HG03442 (cell line): ENCODE measurements around the gene VPS16.
"Not testable (repeated sequence)": the region's sequence is repeated elsewhere in the genome, so short reads cannot be mapped to it uniquely, and the experiment has no call there.

Source experiments
- ATAC-seq: cut with Tn5 transposase; IDR thresholded peaks from one replicate; pipeline ENCODE4 v1.9.1; 2021; ENCODE audit warnings: mild to moderate bottlenecking, moderate library complexity; ENCODE audit not compliant: unreplicated experiment

The VPS16 gene

DNA sequence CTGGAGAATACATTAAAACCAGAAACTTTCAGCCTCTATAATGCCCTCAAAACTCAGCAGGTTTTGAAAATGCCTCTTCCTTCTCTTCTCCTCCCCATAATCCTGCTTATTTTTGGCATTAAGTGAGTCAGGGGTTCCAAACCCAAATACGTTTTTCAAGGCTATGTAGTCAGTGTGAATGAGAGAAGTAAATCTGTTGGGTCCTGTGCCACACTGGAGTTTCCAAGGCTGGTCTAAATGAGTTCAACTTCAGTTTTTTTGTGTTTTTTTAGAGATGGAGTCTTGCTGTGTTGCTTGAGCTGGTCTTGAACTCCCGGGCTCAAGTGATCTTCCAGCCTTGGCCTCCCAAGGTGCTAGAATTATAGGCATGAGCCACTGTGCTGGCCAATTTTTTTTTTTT lies 53.7 kb downstream of the VPS16 start:
- ATAC-seq: no peak

DNA sequence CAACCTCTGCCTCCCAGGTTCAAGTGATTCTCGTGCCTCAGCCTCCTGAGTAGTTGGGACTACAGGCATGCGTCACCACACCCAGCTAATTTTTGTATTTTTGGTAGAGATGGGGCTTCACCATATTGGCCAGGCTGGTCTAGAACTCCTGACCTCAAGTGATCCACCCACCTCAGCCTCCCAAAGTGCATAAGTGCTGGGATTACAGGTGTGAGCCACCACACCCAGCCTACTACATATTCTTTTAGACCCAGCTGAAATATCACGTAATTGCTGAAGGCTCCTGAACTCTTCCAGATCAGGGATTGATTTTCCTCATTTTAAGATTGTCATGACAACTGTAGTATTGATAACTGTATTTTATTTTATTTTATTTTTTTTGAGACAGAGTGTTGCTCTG lies 54.6 kb downstream of the VPS16 start:
- ATAC-seq: not testable (repeated sequence)

DNA sequence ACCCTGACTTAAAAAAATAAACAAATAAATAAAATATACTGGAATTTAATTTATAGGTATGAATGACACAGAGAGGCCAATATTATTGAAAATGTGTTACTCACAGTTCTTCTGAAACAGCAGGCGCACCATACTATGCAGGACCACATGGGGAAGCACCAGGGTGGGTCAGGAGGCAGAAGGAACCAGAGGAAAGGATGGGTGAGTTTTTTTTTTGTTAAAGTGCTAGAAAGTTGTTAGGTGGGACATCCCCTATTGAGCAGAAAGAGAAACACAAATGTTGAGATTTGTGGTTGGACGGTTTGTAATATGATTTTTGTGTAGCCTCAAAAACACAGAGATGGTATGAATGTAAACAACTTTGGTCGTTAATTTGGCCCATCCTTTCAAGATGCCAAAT lies 58.7 kb downstream of the VPS16 start:
- ATAC-seq: no peak

DNA sequence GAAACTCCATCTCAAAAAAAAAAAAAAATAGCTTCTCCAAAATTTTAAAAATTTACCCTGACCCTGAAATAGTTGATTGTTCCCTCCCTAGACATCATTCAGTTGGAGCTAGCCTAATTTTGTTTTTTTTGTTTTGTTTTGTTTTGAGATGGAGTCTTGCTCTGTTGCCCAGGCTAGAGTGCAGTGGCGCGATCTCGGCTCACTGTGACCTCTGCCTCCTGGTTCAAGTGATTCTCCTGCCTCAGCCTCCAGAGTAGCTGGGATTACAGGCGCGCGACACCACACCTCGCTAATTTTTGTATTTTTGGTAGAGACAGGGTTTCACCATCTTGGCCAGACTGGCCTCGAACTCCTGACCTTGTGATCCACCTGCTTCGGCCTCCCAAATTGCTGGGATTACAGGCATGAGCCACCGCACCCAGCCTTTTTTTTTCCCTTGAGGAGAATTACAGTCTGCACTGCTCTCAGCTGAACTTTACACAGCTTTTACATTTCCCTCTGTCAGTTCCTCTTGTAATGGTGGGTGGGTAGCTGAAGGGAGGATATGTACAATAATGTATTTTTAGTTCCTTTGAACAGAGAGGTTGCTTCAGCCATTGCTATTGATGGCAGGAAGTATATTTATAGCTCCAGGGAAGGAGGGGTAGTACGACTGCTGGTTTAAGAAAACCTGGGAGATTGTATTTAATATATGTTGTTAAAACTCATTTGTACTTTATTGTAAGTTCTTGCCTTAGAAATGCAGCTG lies 60.5 kb downstream of the VPS16 start:
- ATAC-seq: no peak

DNA sequence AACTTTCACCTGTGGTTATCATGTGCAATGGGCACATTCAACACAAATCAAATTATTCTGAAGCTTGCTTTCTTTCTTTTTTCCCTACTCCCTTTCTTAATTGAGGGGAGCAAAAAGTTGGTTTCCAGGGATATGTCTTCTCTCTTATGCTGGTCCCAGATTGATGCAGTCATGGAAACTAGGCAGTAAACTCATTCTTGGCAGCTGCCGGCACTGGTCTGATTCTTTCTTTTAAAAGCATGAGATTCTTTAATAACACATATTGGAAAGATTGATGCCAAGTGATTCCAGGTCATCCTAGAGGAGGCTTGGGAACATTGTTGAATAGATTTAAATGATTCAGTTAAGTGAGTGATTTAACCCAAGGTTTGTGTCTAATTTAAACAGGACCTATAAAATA lies 61.7 kb downstream of the VPS16 start:
- no peak for ATAC-seq

DNA sequence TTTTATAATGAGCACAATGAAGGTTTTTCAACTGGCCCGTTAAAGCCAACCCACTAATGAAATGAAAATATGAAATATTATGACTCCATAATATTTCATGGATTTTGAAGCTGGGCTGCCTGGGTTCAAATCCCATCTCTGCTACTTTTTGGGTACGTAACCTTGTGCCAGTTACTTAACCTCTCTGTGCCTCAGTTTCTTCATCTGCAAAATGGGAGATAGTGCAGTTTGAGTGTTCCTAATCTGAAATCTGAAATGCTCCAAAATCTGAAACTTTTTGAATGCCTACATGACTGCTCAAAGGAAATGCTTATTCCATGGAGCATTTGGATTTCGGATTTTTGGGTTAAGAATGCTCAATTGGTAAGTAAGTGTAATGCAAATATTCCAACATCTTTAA lies 62.3 kb downstream of the VPS16 start:
- ATAC-seq: no peak

DNA sequence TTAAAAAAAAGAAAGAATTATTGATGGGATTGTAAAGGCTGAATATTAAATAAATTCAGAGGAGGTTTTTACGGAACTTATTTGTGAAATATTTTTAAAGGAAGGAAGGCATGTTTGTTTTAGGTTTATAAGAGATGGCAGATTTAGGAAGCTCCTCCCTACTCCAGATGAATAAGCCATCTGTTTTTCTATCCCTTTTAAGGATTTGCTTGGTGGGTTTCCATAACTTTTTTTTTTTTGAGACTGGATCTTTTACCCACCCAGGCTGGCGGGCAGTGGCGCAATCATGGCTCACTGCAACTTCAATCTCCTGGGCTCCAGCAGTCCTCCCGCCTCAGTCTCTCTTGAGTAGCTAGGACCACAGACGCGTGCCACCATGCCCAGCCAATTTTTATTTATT lies 63.1 kb downstream of the VPS16 start:
- ATAC-seq: no peak

DNA sequence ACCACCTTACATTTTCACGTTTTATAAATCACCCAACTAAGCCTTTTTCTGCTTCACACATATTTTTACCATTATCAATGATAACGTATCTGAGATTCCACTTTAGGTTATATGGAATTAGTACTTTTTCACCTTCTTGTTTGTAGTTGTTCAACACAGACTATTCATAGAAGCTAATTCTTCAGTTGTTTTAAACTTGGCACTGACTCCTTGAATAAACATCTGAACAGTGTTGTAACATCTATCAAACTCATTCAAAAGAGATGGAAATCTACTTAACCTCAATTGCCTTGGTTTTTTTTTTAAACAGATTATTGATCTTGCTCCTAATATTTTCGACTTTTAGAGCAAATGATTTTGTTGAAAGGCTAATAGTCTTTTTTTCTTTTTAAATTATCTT lies 67.0 kb downstream of the VPS16 start:
- no peak for ATAC-seq

DNA sequence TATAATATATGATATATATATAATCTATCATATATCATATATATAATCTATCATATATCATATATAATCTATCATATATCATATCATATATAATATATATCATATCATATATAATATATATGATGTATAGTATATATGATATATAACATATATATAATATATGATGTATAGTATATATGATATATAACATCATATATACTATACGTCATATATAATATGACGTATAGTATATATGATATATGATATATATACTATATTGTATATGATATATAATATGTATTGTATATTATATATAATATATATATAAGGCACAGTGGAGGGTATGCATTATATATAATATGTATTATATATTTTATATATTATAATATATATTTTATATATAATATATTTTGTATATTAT lies 69.4 kb downstream of the VPS16 start:
- ATAC-seq: no peak

DNA sequence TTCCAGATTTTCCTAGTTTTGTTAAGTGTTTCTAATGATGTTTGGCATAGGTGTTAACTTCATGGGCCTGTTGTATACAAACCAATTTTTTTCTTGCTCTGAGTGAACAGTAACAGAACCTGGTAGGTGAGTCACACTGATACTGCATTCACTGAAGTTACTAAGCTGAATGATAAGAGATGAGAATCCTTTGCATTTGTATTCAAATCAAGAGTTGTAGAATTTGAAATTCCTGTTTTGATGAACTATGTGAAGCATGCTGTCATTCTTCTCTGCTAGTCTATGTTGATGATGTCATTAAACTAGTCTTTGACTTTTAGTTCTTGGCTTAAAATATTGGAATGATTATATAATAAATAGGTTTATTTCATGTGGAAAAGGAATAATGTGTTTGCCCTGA lies 70.7 kb downstream of the VPS16 start:
- ATAC-seq: no peak

DNA sequence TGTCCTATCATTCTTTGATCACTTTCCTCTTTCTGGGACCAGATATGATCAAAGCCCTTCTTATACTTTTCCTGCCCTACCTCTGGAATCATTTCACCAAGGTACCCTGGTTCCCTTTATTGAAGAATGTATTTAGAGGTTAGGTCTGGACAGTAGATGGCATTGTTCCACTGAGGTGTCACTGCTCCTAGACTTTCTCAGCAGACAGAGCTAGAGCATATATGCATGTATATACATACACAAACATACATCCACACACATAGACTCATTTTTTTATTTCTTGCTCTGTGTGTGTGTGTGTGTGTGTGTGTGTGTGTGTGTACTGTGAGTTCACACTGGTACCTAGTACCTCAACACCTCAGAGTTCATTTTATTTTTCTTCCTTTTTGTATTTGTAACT lies 73.6 kb downstream of the VPS16 start:
- no peak for ATAC-seq
